Measurements from ENCODE around the gene LLCFC1. TPM values are rescaled to one million over a fixed set of nuclear protein-coding genes. Genes with fewer than 3 reads are reported as not detected.

The LLCFC1 gene
- total and polyA plus RNA-seq, 2 of the 8 experiments (the other 6 are each of a cell fraction or from before 2014, with no cell fraction given), result not detected

- no peak for DNase-seq (ENCODE audit: low read depth in 1 of 2, low spot score in 2 of 2)
- H2AK5ac ChIP-seq (ENCODE audit: low read depth, low read length), result no peak overlapping the region
- H3K4me1 ChIP-seq (replicated peaks in 1 of 4; ENCODE audit: control insufficient read depth in 3 of 4, insufficient read depth in 4 of 4, low read length in 3 of 4), result no peaks in the 10 kb centered on the region
- H3K9ac ChIP-seq (replicated peaks in 1 of 4; ENCODE audit: extremely low read depth in 1 of 4, low read depth in 3 of 4, low read length in 3 of 4), result no peak overlapping the region
- no peak overlapping the region for H3K56ac ChIP-seq (replicated peaks; ENCODE audit: insufficient read length, low read depth, low read length)
- H4K8ac ChIP-seq (ENCODE audit: extremely low read depth, insufficient read depth, low read length), result no peak overlapping the region
- no peak overlapping the region for H2BK120ac ChIP-seq (replicated peaks; ENCODE audit: low read depth, low read length)
- no peak overlapping the region for H3K23ac ChIP-seq (ENCODE audit: insufficient read length)
- H3K9me3 ChIP-seq (ENCODE audit: insufficient read depth in 2 of 2, low read depth in 1 of 2, low read length in 1 of 2), result peaks cover 26 to 31% of the 10 kb centered on the region in 2 experiments
- H2BK20ac ChIP-seq (ENCODE audit: low read length), result no peak overlapping the region
- H2BK12ac ChIP-seq (ENCODE audit: low read depth, low read length), result no peak overlapping the region
- H3K79me1 ChIP-seq (ENCODE audit: low read depth, low read length), result no peaks in the 10 kb centered on the region
- no peak overlapping the region for H3K14ac ChIP-seq (ENCODE audit: insufficient read length)
- no peaks in the 10 kb centered on the region for H3K36me3 ChIP-seq (ENCODE audit: control insufficient read depth in 2 of 4, insufficient read depth in 4 of 4, low read length in 3 of 4)
- H3K27me3 ChIP-seq (replicated peaks in 1 of 4; ENCODE audit: control insufficient read depth in 3 of 4, extremely low read depth in 1 of 4, insufficient read depth in 3 of 4, low read length in 3 of 4), result no peaks in the 10 kb centered on the region
- H3K4me3 ChIP-seq (ENCODE audit: extremely low read depth in 1 of 4, insufficient read depth in 2 of 4, low read depth in 3 of 4, low read length in 4 of 4), result no peak overlapping the region
- ChIA-PET POLR2A (ENCODE audit: partially characterized antibody) (no interaction called here), CTCF (ENCODE audit: partially characterized antibody) (interaction anchor here (0.7 to 1.2 kb wide), 4 partner anchors 22 to 100 kb away, joined by 3 to 4 read pairs (median 3); no protein-coding TSS in a partner anchor)
- H3K27ac ChIP-seq (ENCODE audit: low read depth, low read length), result no peak overlapping the region
- H2BK5ac ChIP-seq (ENCODE audit: low read depth, low read length), result no peak overlapping the region
- no peak overlapping the region for H2AFZ ChIP-seq (ENCODE audit: low read length)
- no peak overlapping the region for H3K18ac ChIP-seq (ENCODE audit: extremely low read depth, low read length)
- H3K79me2 ChIP-seq (ENCODE audit: control insufficient read depth in 1 of 2, insufficient read depth in 2 of 2, low read length in 2 of 2), result no peaks in the 10 kb centered on the region
- no peak overlapping the region for H4K91ac ChIP-seq (replicated peaks; ENCODE audit: insufficient read length, low read length)
- H3K23me2 ChIP-seq (ENCODE audit: low read depth, low read length), result no peaks in the 10 kb centered on the region
- H3K4me2 ChIP-seq (ENCODE audit: insufficient read depth in 1 of 2, low read depth in 2 of 2, low read length in 2 of 2), result no peak overlapping the region
- no peak for FAIRE-seq
- H4K5ac ChIP-seq (ENCODE audit: insufficient read length, low read depth, low read length), result no peak overlapping the region
- no peak overlapping the region for H3K4ac ChIP-seq (replicated peaks; ENCODE audit: insufficient read length, low read depth, low read length)
- no peaks in the 10 kb centered on the region for H4K20me1 ChIP-seq (replicated peaks in 1 of 2; ENCODE audit: control insufficient read depth in 1 of 2, insufficient read depth in 2 of 2, low read length in 2 of 2)
- H2BK15ac ChIP-seq (ENCODE audit: low read length), result no peak overlapping the region
- TF ChIP-seq CEBPB (IDR thresholded peaks at IDR 0.05; ENCODE audit: low read depth, low read length), result no peak
- TF ChIP-seq SP1 (IDR thresholded peaks at IDR 0.05; ENCODE audit: low read depth, low read length), result no peak
- no peak for TF ChIP-seq E2F6 (IDR thresholded peaks at IDR 0.05)
- no peak for TF ChIP-seq RAD21 (IDR thresholded peaks at IDR 0.05 in 1 of 2, conservative IDR thresholded peaks at IDR 0.05 in 1 of 2; ENCODE audit: low read depth in 2 of 2, low read length in 2 of 2)
- TF ChIP-seq SAP30 (IDR thresholded peaks at IDR 0.05; ENCODE audit: insufficient read depth, insufficient replicate concordance, low read length), result no peak
- TF ChIP-seq KDM4A (IDR thresholded peaks at IDR 0.05; ENCODE audit: low read depth, low read length, severe bottlenecking), result no peak
- TF ChIP-seq MAFK (IDR thresholded peaks at IDR 0.05; ENCODE audit: low read depth, low read length), result no peak
- no peak for TF ChIP-seq CBX5 (IDR thresholded peaks at IDR 0.05; ENCODE audit: low read depth, low read length)
These were observed 35.2 kb upstream of the LLCFC1 start for GRCh38 chr7:142904128-142904527.
